RWPE1 (cell line): ENCODE data around the gene SMIM15.

ENCODE experiments used
- CTCF ChIA-PET: fragments of 350-600 bp; sonication (Branson Sonifier 250); formaldehyde crosslinking; extraction: SDS; loops from one replicate; lab custom pipeline; 2021; lab: Yijun Ruan, JAX
- POLR2A ChIA-PET: fragments of 400-600 bp; formaldehyde crosslinking; extraction: SDS; loops from one replicate; lab custom pipeline; 2020; ENCODE audit warnings: antibody characterized with exemption; ENCODE audit not compliant: low non-redundant PET; lab: Yijun Ruan, JAX
- DNase-seq: peaks from one replicate; pipeline ENCODE4 v3.0.0; 2012; ENCODE audit warnings: low spot score
- H3K27ac ChIP-seq: fragments of 450-650 bp; 2 replicates; pipeline ENCODE4 v1.5.1; 2017
- TF ChIP-seq, protein P1 (sequence below): fragments of 450-650 bp; conservative IDR thresholded peaks from 2 replicates; pipeline ENCODE4 v1.5.1; 2017; ENCODE audit warnings: low read depth, mild to moderate bottlenecking

The SMIM15 gene

DNA sequence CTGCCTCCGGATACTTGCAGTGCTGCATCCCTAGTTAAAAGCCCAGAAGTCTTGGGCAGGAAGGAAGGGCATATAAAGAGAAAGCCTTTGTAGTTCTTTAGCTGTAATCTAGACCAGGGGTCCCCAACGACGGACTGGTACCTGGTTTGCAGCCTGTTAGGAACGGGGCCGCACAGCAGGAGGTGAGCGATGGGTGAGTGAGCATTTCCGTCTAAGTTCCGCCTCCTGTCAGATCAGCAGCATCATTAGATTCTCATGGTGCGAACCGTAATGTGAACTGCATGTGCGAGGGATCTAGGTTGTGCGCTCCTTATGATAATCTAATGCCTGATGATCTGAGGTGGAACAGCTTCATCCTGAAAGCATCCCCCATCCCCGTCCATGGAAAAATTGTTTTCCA, 1.6 kb upstream of the SMIM15 start:
- TF ChIP-seq, protein P1, sequence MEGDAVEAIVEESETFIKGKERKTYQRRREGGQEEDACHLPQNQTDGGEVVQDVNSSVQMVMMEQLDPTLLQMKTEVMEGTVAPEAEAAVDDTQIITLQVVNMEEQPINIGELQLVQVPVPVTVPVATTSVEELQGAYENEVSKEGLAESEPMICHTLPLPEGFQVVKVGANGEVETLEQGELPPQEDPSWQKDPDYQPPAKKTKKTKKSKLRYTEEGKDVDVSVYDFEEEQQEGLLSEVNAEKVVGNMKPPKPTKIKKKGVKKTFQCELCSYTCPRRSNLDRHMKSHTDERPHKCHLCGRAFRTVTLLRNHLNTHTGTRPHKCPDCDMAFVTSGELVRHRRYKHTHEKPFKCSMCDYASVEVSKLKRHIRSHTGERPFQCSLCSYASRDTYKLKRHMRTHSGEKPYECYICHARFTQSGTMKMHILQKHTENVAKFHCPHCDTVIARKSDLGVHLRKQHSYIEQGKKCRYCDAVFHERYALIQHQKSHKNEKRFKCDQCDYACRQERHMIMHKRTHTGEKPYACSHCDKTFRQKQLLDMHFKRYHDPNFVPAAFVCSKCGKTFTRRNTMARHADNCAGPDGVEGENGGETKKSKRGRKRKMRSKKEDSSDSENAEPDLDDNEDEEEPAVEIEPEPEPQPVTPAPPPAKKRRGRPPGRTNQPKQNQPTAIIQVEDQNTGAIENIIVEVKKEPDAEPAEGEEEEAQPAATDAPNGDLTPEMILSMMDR, result no peak
- DNase-seq, result no peak
- ChIA-PET CTCF (interaction anchor here (2.3 kb wide), 1 partner anchor 167 kb away, joined by 14 read pairs; no protein-coding TSS in a partner anchor), POLR2A (interaction anchor here (0.6 to 1.3 kb wide), 2 partner anchors 11 to 260 kb away, joined by 4 read pairs; no protein-coding TSS in a partner anchor)
- H3K27ac ChIP-seq, result peak overlapping the region; percentile 59

DNA sequence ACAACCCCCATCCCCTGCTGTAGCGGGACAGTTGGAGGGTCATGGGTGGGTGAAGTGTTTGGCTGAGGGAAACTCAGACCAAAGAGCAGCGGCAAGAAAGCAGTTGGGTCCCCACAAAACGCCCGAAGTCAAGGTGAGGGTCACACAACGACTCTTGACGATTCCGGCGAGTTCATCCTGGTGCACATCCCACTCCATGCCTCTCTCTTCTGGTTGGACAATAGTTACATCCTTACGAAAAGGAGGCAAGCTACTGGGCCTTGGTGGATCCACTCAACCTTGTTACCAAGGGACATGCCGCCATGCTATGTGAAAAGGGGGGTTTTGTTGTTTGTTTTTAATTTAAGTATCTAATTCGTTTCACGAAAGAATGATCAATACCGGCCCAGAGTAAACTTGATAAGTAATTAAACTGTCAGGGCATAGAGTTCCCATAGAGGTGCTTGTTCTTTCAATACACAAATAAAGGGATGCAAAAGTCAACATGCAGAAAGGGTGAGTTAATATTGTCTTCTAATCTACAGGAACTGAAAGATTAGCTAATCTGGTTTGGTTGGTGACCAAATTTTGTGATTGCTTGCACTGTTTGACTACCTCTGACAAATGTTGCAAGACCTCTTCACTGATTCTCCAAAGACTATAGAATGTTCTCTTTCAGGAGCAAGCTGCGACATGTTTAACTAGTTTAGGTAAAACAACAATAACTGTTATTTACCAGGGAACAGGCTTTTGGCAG, 732 bp upstream of the SMIM15 start:
- peak; percentile 76 for DNase-seq
- POLR2A ChIA-PET, result interaction anchor here (1.1 to 1.3 kb wide), 2 partner anchors 12 to 169 kb away, joined by 4 read pairs; no protein-coding TSS in a partner anchor
- CTCF ChIA-PET, result interaction anchor here (0.6 to 2.3 kb wide), 3 partner anchors 168 to 980 kb away, joined by 3 to 14 read pairs (median 4); no protein-coding TSS in a partner anchor
- TF ChIP-seq, protein P1, result no peak
- peak overlapping the region; percentile 95 for H3K27ac ChIP-seq

DNA sequence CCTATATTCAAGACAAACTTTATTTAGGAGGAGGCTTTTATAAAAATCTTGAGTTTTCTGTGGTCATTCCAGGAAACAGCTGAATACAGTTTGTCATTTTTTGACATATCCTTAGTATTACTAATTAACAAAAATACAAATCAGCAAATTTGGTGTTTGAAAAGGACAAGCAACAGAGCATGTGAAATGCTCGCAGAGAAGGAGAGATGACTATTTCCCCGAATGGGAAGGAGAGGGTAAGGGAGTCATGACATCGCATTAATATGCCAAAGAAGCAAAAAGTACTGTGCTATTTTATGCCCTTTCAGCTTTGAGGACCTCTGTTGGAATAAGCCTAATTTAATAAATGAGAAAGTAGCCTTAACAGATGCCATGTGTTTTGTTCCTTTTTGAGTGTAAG, 1.8 kb downstream of the SMIM15 start:
- ChIA-PET POLR2A (no interaction called here), CTCF (no interaction called here)

DNA sequence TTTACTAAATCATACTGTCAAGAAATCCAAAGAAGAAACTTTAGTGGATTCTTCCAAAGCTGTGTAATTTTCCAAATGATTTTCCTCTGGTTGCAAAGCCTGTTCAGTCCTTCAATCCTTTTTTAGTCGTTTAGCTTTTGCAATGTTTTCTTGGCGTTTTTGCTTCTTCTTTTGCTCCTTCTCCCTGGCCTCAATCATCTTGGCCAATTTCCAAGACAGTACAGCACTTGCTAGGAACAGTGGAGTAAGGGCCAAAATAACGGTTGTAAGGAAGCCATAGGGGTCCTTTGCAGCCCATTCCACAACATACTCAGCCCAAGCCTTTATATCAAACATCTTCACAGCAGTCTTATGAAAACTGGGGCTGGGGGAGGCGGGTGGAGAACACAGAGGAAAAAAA, 2.4 kb downstream of the SMIM15 start:
- CTCF ChIA-PET, result interaction anchor here (0.6 kb wide), 1 partner anchor 939 kb away, joined by 7 read pairs; no protein-coding TSS in a partner anchor
- DNase-seq, result no peak
- no peak overlapping the region for H3K27ac ChIP-seq
- POLR2A ChIA-PET, result no interaction called here
- TF ChIP-seq, protein P1, result no peak

More for the DNA sequence above, 1.8 kb downstream of the SMIM15 start:
- TF ChIP-seq, protein P1, result no peak
- no peak for DNase-seq
- H3K27ac ChIP-seq, result no peak overlapping the region

DNA sequence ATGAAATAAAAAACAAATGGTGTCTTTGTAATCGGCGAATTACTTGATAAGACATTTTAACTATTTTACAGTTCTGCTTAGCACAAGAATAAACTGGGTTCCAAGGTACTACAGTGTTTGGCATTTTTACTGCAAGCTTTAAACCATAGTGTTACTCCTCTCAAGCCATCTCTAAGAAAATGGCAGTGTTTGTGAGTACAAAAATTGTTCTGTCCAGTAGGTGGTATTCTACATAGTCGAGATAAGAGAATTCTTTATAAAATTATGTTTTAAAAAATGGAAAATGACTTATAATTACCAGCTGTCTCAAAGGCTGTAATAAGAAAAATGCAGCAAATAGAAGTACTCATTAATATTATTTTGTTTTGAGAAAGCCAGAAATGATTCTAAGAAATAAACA, 3.2 kb downstream of the SMIM15 start:
- POLR2A ChIA-PET, result no interaction called here
- no peak for DNase-seq
- CTCF ChIA-PET, result interaction anchor here (0.6 to 0.7 kb wide), 4 partner anchors 8 to 1679 kb away, joined by 3 to 7 read pairs (median 4); no protein-coding TSS in a partner anchor
- H3K27ac ChIP-seq, result no peak overlapping the region
- TF ChIP-seq, protein P1, result no peak

DNA sequence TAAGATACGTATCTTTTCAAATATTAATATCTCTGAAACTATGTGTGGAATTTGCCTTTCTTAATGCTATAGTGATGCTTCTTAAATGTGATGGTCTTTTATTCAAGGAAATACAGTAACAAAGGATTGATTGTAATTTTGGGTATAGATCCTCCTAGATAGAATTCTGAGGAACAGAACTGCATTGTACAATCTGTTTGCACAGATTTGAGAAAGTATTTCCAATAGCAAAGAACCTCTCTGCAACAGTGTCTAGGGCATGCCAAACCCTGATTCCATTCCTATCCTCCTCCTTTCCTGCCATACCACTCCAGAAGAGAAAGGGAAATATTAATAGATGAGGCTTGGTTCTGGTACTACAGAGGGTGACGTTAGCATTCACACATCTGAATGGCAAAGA, 10.4 kb downstream of the SMIM15 start:
- CTCF ChIA-PET, result no interaction called here
- no peak overlapping the region for H3K27ac ChIP-seq
- POLR2A ChIA-PET, result no interaction called here
- no peak for DNase-seq
- TF ChIP-seq, protein P1, result no peak
